NCI-H146 (cell line): ENCODE results near the gene SNX33.
A peak's percentile ranks its signal among the peaks of the same experiment; 100 is the strongest.
"Not testable (repeated sequence)": the region's sequence is repeated elsewhere in the genome, so short reads cannot be mapped to it uniquely, and the experiment has no call there.

ENCODE experiments used
- DNase-seq: peaks from one replicate; lab custom pipeline; 2025; lab: John Stamatoyannopoulos, UW

The SNX33 gene

GRCh38 chr15:75661756-75662140 is 14.0 kb downstream of the SNX33 start:
- DNase-seq = no peak

- no peak for DNase-seq
These were observed 15.3 kb downstream of the SNX33 start for GRCh38 chr15:75662823-75663519.

GRCh38 chr15:75663931-75664421 is 16.3 kb downstream of the SNX33 start:
- DNase-seq = peak; percentile 79

- DNase-seq = peak; percentile 2
These were observed 19.2 kb downstream of the SNX33 start for GRCh38 chr15:75666823-75667501.

GRCh38 chr15:75669191-75669878 is 21.6 kb downstream of the SNX33 start:
- no peak for DNase-seq

GRCh38 chr15:75669879-75670212 is 22.1 kb downstream of the SNX33 start:
- no peak for DNase-seq

GRCh38 chr15:75671730-75672602 is 24.3 kb downstream of the SNX33 start:
- no peak for DNase-seq

GRCh38 chr15:75672646-75673425 is 25.1 kb downstream of the SNX33 start:
- no peak for DNase-seq

- no peak for DNase-seq
These were observed 25.9 kb downstream of the SNX33 start for GRCh38 chr15:75673426-75674235.

GRCh38 chr15:75674366-75674765 is 26.7 kb downstream of the SNX33 start:
- DNase-seq = no peak

GRCh38 chr15:75675579-75676404 is 28.1 kb downstream of the SNX33 start:
- DNase-seq = no peak

GRCh38 chr15:75676688-75677464 is 29.2 kb downstream of the SNX33 start:
- DNase-seq = no peak

- no peak for DNase-seq
These were observed 30.0 kb downstream of the SNX33 start for GRCh38 chr15:75677465-75678323.

- not testable (repeated sequence) for DNase-seq
These were observed 30.6 kb downstream of the SNX33 start for GRCh38 chr15:75678324-75678690.

- DNase-seq = no peak
These were observed 32.5 kb downstream of the SNX33 start for GRCh38 chr15:75680007-75680789.

GRCh38 chr15:75682181-75683135 is 34.7 kb downstream of the SNX33 start:
- no peak for DNase-seq
